Forelimb muscle (tissue), 1 donor: ENCODE measurements around the gene CDCP1. TPM values are rescaled to one million over a fixed set of nuclear protein-coding genes. Genes with fewer than 3 reads are reported as not detected.

Source experiments
- DNase-seq: peaks from one replicate; pipeline ENCODE4 v3.0.0-alpha.2; 2013; ENCODE audit warnings: low read depth
- polyA plus RNA-seq: library from polyadenylated mRNA; unstranded; fragments of 120-200 nt; gene quantifications from one replicate; pipeline ENCODE4 v1.2.1, GENCODE V29; 2013; ENCODE audit not compliant: insufficient read length

Gene CDCP1
- polyA plus RNA-seq, 1 donor: 0.34 TPM

DNA sequence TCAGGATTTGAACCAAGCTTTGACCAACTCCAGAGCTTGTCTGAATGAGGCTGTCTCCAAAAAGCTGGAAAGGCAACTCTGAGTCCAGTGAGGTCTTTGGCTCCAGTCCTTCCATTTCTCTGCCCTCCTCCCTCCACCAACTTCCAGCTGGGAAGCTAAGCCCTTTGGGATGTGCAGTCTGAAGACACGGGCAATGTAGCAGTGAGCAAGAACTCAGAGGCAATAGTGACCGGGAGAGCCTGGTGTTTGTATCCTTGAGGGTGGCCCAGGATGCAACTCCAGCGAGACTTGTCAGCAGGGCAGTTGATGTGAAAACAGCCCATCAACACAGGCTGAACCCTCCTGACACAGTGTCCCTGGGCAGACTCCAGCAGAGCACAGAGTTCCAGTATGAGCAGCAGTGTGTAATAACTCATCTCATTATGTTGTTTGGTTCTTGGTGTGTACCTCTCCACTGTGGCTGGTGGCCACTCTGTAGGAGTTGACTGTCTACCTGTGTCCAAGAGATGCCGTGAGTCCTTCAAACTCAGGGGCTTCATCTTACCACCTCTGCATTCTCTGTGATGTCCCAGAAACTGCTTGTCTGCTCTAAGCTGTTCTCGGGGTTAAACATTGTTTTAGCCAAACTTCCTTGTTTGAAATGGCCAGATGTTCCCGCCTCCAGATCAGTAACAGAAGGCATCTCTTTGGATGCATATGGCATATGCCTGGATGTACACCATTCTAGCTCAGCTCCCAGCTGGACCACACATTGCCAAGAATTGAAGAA lies 6.6 kb downstream of the CDCP1 start:
- DNase-seq: no peak

DNA sequence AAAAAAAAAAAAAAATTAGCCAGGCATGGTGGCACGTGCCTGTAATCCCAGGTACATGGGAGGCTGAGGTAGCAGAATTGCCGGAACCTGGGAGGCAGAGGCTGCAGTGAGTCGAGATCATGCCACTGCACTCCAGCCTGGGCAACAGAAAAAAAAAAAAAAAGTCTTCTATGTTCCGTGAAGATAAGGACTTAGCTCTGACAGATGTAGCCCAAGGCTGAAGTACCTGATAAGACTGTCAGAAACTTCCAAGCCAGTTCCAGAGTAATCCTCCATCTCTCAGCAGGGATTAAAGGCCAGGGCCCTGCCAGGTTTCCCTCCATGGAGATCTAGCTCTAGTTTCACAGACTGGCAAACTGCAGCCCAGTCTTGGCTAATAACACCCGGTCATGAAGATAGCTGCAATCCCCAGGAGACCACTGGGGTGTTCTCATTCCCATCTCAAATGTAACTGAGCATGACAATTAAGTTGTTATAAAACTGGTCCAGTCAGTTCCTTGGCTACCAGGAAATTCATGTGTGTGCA lies 8.5 kb downstream of the CDCP1 start:
- DNase-seq: no peak

DNA sequence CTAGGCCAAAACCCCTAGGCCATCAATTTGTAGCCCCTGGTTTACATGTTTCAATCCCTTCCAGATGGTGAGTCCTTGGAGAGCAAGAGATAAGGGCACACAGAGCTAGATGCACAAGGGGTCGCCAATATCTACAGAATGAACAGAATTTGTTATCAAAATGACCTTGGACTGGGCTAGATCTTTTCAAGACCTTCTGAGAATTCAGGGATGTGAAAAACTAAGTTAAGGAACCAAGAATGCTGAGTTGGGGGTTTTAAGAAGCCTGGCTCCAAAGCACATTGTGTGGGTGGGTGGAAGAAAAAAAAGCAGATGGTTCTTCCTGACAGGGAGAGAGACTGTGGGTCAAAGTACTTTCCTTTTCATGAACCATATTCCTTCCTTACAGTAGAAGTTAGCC lies 10.2 kb downstream of the CDCP1 start:
- no peak for DNase-seq

DNA sequence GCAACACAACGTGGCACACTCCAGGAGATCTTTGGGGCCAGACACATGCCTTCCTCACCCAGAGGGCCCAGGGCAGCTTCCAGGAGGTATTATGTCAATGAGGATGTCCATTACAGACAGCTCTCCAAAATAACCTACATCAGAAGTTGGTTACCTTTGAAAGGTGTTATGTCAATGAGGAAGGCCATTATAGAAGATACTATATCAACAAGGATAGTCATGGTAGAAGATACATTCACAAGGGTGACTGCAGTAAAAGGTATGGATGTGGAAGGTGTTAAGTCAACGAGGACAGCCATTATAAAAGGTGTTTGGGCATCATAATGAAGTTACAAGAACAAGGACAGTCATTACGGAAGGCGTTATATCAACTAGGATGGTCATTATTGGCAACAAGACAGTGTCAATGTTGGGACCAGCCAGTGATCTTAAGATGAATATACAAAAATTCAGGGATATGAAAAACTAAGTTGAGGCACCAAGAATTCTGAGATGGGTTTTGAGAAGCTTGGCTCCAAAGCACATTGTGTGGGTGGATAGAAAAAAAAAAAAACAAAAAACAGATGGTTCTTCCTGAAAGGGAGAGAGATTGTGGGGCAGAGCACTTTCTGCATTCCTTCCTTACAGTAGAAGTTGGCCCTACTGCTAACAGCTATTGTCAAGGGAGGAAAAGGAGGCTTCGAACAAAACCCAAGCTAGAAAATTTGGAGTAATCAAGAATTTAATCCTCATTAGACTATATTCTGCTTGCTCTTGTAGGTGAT lies 11.2 kb downstream of the CDCP1 start:
- DNase-seq: no peak

DNA sequence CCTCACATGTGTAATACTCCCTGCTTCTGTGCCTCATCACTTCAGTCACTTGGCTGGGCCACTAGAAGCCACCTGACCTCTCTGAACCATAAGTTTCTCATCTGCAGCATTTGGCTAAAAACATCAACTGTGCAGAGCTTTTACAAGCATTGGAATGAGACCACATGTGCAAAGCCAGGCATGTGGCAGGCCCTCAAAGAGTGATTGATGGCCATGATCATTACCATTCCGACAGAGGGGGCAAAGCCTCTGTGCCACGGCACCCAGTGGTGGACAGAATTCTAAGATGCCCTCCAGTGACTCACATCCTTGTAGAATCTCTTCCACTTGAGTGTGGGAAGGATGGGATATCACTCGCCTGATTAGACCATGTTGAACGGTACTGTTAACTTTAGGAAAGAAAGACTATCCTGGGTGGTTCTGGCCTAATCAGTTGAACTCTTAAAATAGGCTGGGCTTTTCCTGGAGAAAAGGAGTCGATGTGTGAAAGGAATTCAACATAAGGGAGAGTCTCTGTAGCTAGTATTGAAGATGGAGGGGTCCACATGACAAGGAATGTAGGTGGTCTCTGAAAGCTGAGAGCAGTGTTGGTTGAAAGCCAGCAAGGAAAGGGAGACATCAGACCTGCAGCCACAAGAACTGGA lies 13.5 kb downstream of the CDCP1 start:
- DNase-seq: no peak

DNA sequence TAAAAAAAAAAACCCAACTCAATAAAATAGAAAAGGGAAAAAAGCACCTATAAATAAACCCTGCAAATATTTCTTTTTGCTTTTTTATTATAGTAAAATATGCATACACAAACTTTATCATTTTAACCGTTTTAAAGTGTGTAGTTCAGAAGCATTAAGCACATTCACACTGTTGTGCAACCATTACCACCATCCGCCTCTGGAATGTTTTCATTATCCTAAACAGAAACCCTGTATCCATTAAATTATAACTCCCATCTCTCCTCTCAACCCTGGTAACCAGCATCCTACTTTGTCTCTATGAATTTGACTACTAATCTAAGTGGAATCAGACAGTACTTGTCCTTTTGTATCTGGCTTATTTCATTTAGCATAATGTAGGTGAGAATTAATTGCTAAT lies 15.0 kb downstream of the CDCP1 start:
- no peak for DNase-seq

DNA sequence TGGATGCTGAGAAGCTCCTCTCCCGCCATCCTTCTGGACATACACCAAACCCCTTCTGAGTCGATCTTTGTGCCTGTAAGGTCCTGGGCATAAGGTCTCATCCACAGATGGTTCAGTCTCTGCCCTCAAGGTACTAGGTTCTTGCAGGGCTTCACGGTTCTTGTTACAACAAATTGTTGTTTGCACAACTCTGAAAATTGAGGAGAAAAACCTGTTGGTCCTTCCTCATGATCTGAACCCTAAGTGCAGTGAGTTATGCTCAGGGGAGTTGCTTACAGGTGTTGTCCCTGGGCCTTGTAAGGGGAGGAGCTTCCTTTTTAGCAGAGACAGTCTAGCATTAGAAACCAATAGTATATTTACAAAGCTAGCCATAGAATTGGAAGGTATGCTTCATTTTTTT lies 15.7 kb downstream of the CDCP1 start:
- no peak for DNase-seq

DNA sequence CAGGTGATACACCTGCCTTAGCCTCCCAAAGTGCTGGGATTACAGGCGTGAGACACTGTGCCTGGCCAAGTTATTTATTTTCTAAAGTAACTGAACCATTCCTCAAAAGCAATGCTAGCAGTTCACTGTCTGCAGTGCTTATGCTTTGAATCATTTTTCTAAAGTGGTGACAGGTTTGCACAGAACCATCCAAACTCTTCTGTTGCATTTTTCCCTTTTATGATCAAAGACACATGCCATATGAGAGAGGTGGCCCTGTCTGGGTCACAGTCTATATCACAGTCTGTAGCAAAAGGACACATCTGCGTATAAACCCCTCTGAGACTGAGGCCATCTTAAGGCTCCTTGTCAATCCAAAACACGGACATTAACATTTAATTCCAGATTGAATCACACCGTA lies 17.2 kb downstream of the CDCP1 start:
- no peak for DNase-seq

DNA sequence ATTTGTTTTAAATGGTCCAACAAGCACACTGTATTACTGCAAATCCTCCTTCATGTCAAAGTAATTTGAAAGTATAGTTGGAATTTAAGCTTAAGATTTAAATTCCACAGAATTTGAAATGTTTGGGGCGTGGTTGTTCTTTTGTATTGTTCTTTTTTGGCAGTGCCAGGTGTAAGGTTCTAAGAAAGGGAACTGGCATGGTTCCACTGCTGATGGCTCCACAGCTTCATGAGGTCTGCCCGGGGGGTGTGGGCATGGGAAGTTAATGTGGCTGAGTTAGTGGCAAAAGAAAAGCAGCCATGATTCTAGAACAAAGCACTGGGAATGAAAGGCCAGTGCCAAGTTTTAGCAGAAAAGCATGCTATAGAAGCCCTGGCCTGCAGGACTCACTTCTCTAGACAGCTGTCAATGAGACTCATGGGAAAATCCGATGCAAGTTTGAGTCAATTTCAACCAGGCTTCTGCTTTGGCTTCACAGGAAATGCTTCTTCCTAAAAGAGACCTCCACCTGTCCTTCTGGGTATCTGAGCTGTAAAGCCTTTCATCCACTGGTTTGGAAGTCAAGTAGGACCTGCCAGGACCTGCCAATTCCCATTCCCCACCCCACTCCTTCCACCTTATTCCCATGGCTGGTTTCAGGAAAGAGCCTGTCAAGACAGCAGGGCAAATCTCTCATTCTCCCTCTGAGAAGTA lies 18.9 kb downstream of the CDCP1 start:
- no peak for DNase-seq

DNA sequence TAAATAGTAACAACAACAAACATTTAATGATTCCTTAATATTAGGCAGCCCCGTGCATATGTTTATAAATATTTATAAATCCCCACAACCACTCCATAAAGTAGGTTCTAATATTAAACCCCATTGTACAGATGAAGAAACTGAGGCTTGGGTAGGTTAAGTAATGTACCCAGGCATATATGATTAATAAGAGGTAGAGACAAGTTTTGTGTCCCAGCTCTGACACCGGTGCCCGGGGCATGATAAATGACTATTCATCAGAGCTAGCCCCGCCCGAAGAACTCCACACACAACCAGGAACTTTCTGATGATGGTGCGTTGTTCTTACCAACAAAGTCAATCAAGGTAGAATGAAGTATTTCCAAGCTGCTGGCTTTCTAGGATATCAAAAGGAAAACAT lies 19.4 kb downstream of the CDCP1 start:
- DNase-seq: no peak

DNA sequence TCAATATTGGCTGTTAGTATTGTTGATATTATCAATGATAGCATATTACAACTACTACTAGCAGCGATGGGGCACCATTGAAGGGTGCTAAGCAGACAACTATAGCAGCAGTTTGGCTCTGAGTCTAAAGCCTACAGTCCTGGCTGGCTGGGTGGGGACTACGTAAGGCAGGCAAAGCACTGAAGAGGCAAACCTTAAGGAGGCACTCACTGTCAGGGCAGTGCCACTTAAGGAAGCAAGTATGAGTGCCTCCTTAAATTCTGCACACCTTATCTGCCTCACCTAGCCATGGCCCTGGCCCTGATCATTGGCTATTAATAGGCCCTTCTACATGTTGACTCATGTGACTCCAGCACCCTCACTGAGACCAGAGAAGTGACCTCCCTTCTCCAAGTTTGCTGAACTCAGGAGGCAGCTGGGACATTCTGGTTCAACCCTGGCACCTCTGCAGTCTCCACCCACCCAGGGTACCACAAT lies 20.6 kb downstream of the CDCP1 start:
- no peak for DNase-seq

DNA sequence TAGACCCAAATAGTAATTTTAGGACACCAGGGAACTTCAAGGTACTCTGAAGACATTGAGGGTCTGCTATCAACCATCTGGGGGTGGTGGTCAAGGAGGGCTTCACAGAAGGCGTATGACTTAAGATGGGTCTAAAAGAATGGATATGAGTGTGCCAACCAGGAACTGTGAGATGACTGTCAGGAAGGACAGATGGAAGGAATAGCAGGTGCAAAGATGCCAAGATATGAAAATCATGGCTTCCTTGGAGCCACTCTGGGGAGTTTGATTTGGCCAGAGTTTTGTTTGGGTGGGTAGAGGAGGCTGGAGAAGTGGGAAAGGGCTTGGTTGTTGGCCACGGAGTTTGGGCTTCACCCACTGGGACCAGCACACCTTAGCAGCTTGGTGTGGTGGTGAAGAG lies 21.2 kb downstream of the CDCP1 start:
- DNase-seq: no peak

DNA sequence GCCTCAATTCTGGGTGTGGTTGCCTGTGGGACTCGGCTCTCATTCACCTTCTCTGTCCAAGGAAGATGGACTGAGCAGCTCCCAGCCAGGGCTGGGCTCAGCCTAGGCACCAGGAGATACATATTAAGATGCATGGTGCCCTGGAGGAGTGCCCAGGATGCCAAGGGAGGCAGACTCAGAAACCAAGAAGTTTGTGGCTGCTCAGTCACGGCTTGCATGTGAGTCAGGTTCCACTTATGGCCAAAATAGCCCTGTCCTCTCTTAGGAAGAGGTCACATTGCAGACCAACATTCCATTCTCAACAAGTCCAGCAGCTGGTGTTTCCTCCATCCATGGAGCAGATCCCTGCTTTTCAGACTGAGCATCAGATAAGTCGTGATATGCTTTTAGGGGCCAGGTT lies 21.8 kb downstream of the CDCP1 start:
- no peak for DNase-seq

DNA sequence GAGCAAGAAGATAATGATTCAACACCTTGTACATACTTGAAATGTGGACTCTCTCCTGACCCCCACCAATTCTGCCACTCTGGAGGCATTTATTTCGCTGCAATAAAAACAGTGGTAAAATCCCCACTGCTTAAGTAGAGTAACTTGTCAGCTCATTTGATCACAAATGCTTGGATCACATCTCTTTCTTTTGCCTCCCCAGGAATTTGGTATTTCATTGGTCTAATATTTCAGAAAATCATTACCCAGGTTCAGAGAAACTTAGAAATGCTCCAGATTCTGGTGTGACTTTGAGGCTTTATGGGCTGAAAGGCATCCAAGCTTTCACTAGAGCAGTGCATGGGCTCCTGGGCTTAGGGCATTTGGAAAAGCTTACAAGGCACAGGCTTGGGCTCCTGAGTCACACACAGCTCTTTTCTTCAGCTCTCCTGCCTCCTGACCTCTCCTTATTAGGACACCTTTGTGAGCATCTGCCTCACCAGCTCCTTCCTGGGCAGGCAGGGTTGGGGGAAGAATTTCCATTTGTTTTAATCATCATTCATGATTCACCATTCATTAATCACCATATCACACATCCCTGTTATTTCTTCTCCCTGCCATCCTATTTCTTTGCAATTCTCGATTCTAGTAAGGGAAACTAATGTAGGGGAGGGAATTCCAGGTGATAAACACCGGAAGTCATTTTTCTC lies 22.5 kb downstream of the CDCP1 start:
- DNase-seq: no peak

DNA sequence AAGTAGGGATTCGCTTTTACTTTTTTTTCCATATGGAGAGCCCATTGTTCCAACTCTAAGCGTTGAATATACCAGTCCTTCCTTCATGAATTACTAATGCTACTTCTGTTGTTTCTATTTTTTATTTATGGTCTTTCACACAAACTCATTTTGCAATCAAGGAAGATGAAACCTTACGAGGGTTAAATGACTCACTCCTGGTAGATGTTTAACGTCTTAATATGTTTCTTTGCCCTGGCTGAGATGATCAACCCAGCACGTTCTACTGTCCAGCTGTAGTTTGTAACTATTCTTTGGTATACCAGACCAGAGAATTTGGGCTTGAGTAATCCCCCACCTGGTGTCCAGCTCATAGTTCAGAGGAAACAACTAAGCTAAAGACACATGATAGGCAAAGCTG lies 23.1 kb downstream of the CDCP1 start:
- DNase-seq: no peak

DNA sequence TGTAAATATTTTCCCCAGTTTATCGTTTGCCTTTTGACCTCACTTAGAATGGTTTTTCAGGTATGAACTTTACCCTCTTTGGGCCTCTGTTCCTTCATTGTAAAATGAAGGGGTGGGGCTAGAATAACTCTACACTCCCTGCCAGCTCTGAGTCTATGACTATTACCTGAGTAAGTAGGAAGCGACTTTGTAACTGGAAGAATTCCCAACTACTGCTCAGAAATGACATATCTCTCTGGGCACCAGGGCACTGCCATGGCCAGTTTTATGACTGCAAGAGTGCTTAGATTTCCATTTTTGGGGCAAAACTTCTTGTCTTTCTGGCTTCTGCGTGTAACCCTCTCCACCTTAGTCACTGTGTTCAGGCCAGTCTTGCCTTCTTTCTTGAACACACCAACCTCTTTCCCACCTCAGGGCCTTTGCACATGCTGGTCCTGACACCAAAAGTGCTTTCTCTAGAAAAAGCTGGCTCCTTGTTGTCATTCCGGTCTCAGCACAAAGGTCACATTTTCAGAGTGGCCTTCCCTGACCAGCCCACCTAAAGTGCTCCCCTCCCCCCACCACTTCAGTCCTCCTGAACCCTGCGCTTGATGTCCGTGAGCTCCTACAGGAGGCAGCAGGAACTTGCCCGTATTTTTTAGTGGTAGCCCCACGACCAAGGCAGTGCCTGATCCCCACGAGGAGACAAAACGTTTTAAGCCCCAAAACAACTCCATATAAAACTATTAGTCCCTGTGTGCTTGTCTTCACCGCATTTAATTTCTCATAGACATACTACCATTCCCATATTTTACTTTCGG lies 25.6 kb downstream of the CDCP1 start:
- no peak for DNase-seq

DNA sequence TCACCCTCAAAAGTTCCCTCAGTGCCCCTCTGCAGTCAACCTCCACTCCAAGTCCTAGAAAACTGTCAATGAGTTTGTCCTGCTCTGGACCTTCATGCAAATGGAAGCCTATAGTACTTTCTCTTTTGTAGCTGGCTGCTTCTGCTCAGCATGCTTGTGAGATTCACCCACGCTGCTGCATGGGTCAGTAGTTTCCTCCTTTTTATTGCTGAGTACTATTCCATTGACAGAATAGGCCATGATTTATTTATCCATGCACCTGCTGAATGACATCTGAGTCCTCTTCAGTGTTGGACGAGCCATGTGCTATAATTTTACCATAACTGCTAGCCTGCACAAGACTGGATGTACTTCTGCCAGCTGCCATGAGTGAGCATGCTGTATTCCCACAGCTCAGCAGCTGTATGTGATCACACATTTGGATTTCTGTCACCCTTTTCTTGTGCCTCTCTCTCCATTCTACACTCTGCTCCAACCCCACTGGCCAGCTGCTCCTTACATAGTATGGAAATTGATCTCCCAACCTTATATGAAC lies 26.3 kb downstream of the CDCP1 start:
- no peak for DNase-seq

DNA sequence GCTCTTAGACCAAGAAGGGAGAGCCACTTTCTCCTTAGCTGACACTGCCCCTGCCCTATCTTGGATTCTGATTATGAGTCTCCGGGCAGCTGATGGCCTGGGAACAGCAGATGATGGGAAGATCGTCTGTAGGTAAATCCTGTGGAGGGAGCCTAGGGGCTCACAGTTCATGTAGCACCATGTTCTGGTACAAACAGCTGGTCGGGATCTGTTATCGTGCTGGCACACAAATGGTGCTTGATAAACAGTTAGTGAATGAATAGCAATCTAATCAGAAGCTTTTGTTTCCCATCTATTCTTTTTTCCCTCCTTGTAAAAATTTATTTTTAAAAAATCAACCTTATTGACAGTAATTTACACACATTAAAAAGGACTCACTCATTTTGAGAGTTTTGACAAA lies 26.8 kb downstream of the CDCP1 start:
- DNase-seq: no peak

DNA sequence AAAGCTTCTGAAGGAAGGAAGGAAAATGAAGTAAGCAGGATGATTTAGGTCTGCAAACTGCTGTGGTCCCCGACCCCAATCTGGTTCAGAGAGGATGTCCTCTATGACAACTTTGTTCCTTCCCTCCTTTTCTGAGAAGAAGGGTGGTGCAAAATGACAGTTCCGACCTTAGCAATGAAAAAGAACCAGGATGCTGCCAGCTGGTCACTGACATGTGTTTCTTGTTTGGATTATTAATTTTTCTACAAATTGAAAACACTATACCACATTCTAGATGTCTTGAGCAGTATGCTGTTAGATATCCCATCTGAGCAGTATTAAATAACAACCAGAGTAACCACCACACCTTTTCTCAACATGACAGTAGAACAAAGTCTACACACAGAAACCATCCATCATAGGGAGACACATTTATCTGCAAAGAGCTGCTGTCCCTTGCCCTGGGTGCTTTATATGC lies 27.5 kb downstream of the CDCP1 start:
- DNase-seq: no peak

DNA sequence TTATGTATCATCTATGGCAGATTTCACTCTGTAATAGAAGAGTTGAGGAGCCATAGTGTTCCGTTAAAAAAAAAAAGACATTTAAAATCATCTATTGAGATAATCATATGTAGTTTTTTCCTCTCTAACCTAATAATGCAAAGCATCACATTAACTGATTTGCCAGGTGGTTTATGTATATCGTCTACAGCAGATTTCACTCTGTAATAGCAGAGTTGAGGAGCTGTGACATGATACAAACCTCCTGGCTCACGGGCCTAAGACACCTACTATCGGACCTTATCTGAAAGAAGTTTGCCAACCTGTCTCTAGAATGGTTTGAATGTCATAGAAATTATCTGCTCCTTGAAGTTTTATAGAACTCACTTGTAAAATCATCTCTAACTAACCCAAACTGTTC lies 29.8 kb downstream of the CDCP1 start:
- DNase-seq: no peak
